Activated T-helper 9 cell treated with anti-CD3 and anti-CD28 coated beads, Interleukin-2, amount 50 U/mL, for 16 hours (primary cell): ENCODE data around the gene PRODH.
"Not testable (repeated sequence)": the region's sequence is repeated elsewhere in the genome, so short reads cannot be mapped to it uniquely, and the experiment has no call there.

ENCODE experiments used
- DNase-seq: peaks from one replicate; pipeline ENCODE4 v3.0.0-alpha.2; 2020; ENCODE audit warnings: low read depth

PRODH gene

GRCh38 chr22:18905540-18906409 lies 30.3 kb downstream of the PRODH start, which contains the start of gene DGCR6:
TSS of gene DGCR6 (plus strand) at chr22:18906320. CDS start at chr22:18906375, 55 bp downstream.
- no peak for DNase-seq

- not testable (repeated sequence) for DNase-seq
Measured at GRCh38 chr22:18896037-18896657, 39.9 kb downstream of the PRODH start.

GRCh38 chr22:18893775-18894174 lies 42.3 kb downstream of the PRODH start:
- not testable (repeated sequence) for DNase-seq

- DNase-seq, result not testable (repeated sequence)
Measured at GRCh38 chr22:18890510-18891192, 45.4 kb downstream of the PRODH start.

DNA sequence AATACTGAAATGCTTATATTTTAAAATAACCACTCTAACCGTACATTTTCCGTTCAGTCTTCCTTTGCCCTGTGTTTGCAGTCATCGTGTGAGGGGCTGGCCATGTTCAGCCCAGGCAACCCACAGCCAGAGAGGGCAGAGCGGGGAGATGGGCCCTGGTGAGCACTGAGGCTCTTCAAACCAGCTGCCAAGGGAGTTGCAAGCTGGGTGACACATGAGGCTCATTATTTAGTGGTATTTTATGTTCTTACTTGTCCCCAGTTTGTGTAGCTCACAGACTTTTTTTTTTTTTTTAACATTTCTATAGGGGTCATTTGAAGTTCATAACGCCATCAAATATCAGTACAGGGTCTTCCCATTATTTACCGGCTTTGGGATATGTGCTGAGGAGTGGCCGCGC lies 48.0 kb downstream of the PRODH start:
- DNase-seq, result no peak

- not testable (repeated sequence) for DNase-seq
Measured at GRCh38 chr22:18884465-18884864, 51.6 kb downstream of the PRODH start.

DNA sequence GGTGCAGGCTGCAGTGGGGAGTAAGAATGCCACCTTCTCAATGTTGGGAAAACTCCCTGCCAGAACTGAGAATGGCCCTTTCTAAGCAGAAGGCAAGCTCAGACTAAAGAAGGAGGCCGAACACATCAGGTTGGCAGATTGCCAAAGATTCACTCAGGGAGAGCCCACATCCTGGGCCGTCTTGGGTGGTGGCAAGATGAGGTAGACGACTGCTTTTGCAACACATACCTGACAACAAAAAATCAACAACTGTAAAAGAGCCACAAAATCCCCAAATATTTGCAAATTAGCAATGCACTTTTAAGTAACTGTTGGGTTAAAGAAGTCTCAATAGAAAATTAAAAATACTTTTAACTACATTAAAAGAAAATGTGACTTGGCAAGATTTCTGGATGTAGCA lies 54.8 kb downstream of the PRODH start:
- DNase-seq, result peak; percentile 61
